HEK293T (cell line): ENCODE data around the gene GNA12.

Source experiments
- BHLHE40 ChIP-seq: fragments of 450-650 bp; IDR thresholded peaks from 2 replicates; pipeline ENCODE4 v1.6.1; 2016; ENCODE audit warnings: mild to moderate bottlenecking, moderate library complexity, borderline replicate concordance
- FOXA1 ChIP-seq: fragments of 450-650 bp; IDR thresholded peaks from 2 replicates; pipeline ENCODE4 v1.6.1; 2016; ENCODE audit warnings: mild to moderate bottlenecking
- FOXK2 ChIP-seq: fragments of 450-650 bp; IDR thresholded peaks from 2 replicates; pipeline ENCODE4 v1.6.1; 2016; ENCODE audit warnings: mild to moderate bottlenecking
- FOXM1 ChIP-seq: fragments of 450-650 bp; IDR thresholded peaks from 2 replicates; pipeline ENCODE4 v1.6.1; 2017; ENCODE audit warnings: mild to moderate bottlenecking, borderline replicate concordance
- HDGF ChIP-seq: fragments of 450-650 bp; IDR thresholded peaks from 2 replicates; pipeline ENCODE4 v1.6.1; 2017; ENCODE audit warnings: antibody characterized with exemption, borderline replicate concordance
- LEF1 ChIP-seq: fragments of 450-650 bp; IDR thresholded peaks from 2 replicates; pipeline ENCODE4 v1.6.1; 2017; ENCODE audit warnings: mild to moderate bottlenecking, borderline replicate concordance
- NFRKB ChIP-seq: fragments of 450-650 bp; IDR thresholded peaks from 2 replicates; pipeline ENCODE4 v1.6.1; 2016; ENCODE audit warnings: mild to moderate bottlenecking, moderate library complexity
- PKNOX1 ChIP-seq: fragments of 450-650 bp; IDR thresholded peaks from 2 replicates; pipeline ENCODE4 v1.6.1; 2016
- SP1 ChIP-seq: fragments of 450-650 bp; IDR thresholded peaks from 2 replicates; pipeline ENCODE4 v1.6.1; 2017
- SUZ12 ChIP-seq: fragments of 450-650 bp; IDR thresholded peaks from 2 replicates; pipeline ENCODE4 v1.6.1; 2016; ENCODE audit warnings: mild to moderate bottlenecking
- TARDBP ChIP-seq: fragments of 450-650 bp; IDR thresholded peaks from 2 replicates; pipeline ENCODE4 v1.6.1; 2016
- ZNF384 ChIP-seq: fragments of 450-650 bp; IDR thresholded peaks from 2 replicates; pipeline ENCODE4 v1.6.1; 2016

- TF ChIP-seq NFRKB (no peak), SP1 (no peak), ZNF384 (no peak), BHLHE40 (no peak), PKNOX1 (no peak), HDGF (no peak), SUZ12 (no peak), TARDBP (no peak), FOXK2 (no peak), FOXM1 (no peak), FOXA1 (no peak), LEF1 (no peak)
Observed at GRCh38 chr7:2826771-2827170, 17.3 kb downstream of the GNA12 start.
